Natural killer cell (primary cell): ENCODE measurements around the gene TMEM98. TPM values are rescaled to one million over a fixed set of nuclear protein-coding genes. Genes with fewer than 3 reads are reported as not detected.
"Not testable (repeated sequence)": the region's sequence is repeated elsewhere in the genome, so short reads cannot be mapped to it uniquely, and the experiment has no call there.

Experiments
- ATAC-seq, 3 donors: fragments of 150-1000 bp in 2 of 3; fragments of 200-7000 bp in 1 of 3; cut with Tn5 transposase; 1 replicate in 1 of 3; 2 replicates in 2 of 3; pipeline ENCODE4 v1.10.0; 2021; ENCODE audit warnings: mild to moderate bottlenecking in 2 of 3, moderate library complexity in 2 of 3
- DNase-seq, 2 donors: peaks; one replicate each; pipeline versions ENCODE4 v3.0.0 to v3.0.0-alpha.2; 2013 to 2021; ENCODE audit warnings: mixed read lengths in 1 of 2
- H3K27ac ChIP-seq: one replicate; pipeline ENCODE4 v1.5.1; 2013; ENCODE audit warnings: mild to moderate bottlenecking, low read length
- H3K27me3 ChIP-seq: one replicate; pipeline ENCODE4 v1.6.1; 2013; ENCODE audit warnings: low read length; ENCODE audit not compliant: control insufficient read depth, insufficient read depth
- H3K36me3 ChIP-seq: one replicate; pipeline ENCODE4 v1.6.1; 2013; ENCODE audit warnings: low read length; ENCODE audit not compliant: control insufficient read depth, insufficient read depth
- H3K4me1 ChIP-seq: one replicate; pipeline ENCODE4 v1.6.1; 2013; ENCODE audit warnings: low read length; ENCODE audit not compliant: control insufficient read depth, insufficient read depth
- H3K4me3 ChIP-seq: one replicate; pipeline ENCODE4 v1.5.1; 2013; ENCODE audit warnings: low read length
- H3K9me3 ChIP-seq: one replicate; pipeline ENCODE4 v1.6.1; 2013; ENCODE audit warnings: low read length; ENCODE audit not compliant: control insufficient read depth, insufficient read depth
- H3K27ac Mint-ChIP-seq, 2 donors: one replicate each; pipeline ENCODE4 v1.8.0; 2022; ENCODE audit warnings: mild to moderate bottlenecking in 2 of 2, mixed read lengths in 2 of 2, moderate library complexity in 1 of 2
- H3K27me3 Mint-ChIP-seq, 2 donors: one replicate each; pipeline ENCODE4 v1.8.0; 2022; ENCODE audit warnings: low read depth in 2 of 2, mixed read lengths in 2 of 2
- H3K36me3 Mint-ChIP-seq: one replicate; pipeline ENCODE4 v1.8.0; 2022; ENCODE audit warnings: mixed read lengths
- H3K4me1 Mint-ChIP-seq, 2 donors: one replicate each; pipeline ENCODE4 v1.8.0; 2022; ENCODE audit warnings: mixed read lengths in 2 of 2
- H3K4me3 Mint-ChIP-seq: one replicate; pipeline ENCODE4 v1.8.0; 2022; ENCODE audit warnings: mild to moderate bottlenecking, moderate library complexity, mixed read lengths
- H3K9me3 Mint-ChIP-seq, 2 donors: one replicate each; pipeline ENCODE4 v1.8.0; 2022; ENCODE audit warnings: mixed read lengths in 2 of 2
- WGBS: methylation state at CpG from one replicate; pipeline ENCODE4 v1.1.7; 2013; ENCODE audit warnings: missing lambda C conversion rate; ENCODE audit not compliant: insufficient coverage; 5-methylcytosine and 5-hydroxymethylcytosine counted together
- intact Hi-C: fragments of 100-400 bp; cut with micrococcal nuclease; formaldehyde crosslinking; loops from one replicate; pipeline ENCODE4 v1.14.2; 2022
- total RNA-seq, 4 donors: library from RNA; stranded (reverse); fragments of 120-200 nt in 1 of 4; gene quantifications; one replicate each; pipeline versions ENCODE4 v1.2.3 to v1.2.4, GENCODE V29; 2013 to 2022
- TF ChIP-seq, protein P1 (sequence below): fragments of 200-600 bp; IDR thresholded peaks from one replicate; pipeline ENCODE4 v1.8.0; 2022; ENCODE audit warnings: antibody characterized with exemption

Gene TMEM98
- total RNA-seq, 3 donors from 2014 or later (not counting 1 experiment from before 2014, with no cell fraction given): not detected

DNA sequence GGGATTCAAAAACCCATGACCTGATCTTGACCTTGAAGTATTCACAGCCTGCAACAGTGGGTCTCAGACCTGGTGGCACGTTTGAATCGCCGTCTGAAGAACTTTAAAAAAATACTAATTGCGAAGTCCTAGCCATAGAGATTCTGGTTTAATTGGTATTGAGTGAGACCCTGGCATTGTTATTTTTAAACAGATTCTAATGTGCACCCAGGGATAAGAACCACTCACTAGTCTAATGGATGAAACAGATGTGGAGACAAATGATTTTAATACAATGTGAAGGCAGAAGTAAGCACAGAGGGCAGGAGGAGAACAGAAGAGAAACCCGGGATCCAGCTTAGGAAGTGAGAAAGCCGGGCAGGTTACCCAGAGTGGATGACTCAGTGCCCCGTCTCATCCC, 21.2 kb downstream of the TMEM98 start:
- Histone ChIP-seq H3K27ac (no peak overlapping the region), H3K4me3 (no peak overlapping the region), H3K36me3 (no peaks in the 10 kb centered on the region), H3K27me3 (no peaks in the 10 kb centered on the region), H3K9me3 (no peaks in the 10 kb centered on the region), H3K4me1 (no peaks in the 10 kb centered on the region)
- Mint-ChIP-seq H3K27ac (no peak overlapping the region), H3K36me3 (no peaks in the 10 kb centered on the region), H3K27me3 (peaks cover 23 to 27% of the 10 kb centered on the region in 2 donors), H3K4me1 (no peaks in the 10 kb centered on the region), H3K4me3 (no peak overlapping the region), H3K9me3 (no peaks in the 10 kb centered on the region)
- TF ChIP-seq, protein P1, sequence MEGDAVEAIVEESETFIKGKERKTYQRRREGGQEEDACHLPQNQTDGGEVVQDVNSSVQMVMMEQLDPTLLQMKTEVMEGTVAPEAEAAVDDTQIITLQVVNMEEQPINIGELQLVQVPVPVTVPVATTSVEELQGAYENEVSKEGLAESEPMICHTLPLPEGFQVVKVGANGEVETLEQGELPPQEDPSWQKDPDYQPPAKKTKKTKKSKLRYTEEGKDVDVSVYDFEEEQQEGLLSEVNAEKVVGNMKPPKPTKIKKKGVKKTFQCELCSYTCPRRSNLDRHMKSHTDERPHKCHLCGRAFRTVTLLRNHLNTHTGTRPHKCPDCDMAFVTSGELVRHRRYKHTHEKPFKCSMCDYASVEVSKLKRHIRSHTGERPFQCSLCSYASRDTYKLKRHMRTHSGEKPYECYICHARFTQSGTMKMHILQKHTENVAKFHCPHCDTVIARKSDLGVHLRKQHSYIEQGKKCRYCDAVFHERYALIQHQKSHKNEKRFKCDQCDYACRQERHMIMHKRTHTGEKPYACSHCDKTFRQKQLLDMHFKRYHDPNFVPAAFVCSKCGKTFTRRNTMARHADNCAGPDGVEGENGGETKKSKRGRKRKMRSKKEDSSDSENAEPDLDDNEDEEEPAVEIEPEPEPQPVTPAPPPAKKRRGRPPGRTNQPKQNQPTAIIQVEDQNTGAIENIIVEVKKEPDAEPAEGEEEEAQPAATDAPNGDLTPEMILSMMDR: no peak
- WGBS: 82% methylated on average over 7 of the region's 7 CpGs
- intact Hi-C loops: no loop called here
- DNase-seq (no peak), ATAC-seq (no peak)

DNA sequence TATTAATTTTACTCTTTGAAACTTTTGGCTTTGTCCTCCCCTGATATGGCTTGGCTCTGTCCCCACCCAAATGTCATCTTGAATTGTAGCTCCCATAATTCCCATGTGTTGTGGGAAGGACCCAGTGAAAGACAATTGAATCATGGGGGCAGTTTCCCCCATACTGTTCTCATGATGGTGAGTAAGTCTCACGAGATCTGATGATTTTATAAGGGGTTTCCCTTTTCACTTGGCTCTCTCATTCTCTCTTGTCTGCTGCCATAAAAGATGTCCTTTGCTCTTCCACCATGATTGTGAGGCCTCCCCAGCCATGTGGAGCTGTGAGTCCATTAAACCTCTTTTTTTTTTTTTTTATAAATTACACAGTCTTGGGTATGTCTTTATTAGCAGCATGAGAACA, 24.5 kb downstream of the TMEM98 start:
- H3K9me3 Mint-ChIP-seq, intact Hi-C loops, H3K4me3 Mint-ChIP-seq, H3K27ac Mint-ChIP-seq, H3K27me3 ChIP-seq, H3K27ac ChIP-seq, H3K4me3 ChIP-seq, DNase-seq, H3K36me3 ChIP-seq, H3K36me3 Mint-ChIP-seq, H3K4me1 Mint-ChIP-seq, ATAC-seq, H3K9me3 ChIP-seq, H3K4me1 ChIP-seq: not testable (repeated sequence)
- no CpG with 5 or more reads among the region's 1 CpG for WGBS
- peaks cover 18 to 38% of the 10 kb centered on the region in 2 donors for H3K27me3 Mint-ChIP-seq

DNA sequence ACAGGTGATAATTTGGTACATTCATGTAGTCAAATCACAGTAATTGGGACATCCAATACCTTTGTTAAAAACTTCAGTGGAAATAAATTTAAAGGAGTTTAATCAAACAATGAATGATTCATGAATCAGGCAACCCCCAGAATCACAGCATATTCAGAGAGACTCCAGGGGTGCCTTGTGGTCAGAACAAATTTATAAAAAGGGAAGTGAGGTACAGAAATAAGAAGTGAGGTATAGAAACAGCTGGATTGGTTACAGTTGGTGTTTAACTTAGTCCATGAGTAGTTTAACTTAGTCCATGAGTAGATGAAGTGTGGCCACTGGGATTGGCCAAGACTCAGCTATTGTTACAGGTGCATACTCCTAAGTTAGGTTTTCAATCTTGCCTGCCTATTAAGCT, 25.1 kb downstream of the TMEM98 start:
- H3K4me1 ChIP-seq: no peaks in the 10 kb centered on the region
- H3K4me3 ChIP-seq: no peak overlapping the region
- no peak for DNase-seq
- Mint-ChIP-seq H3K4me1 (no peaks in the 10 kb centered on the region), H3K27ac (no peak overlapping the region), H3K27me3 (peaks cover 13 to 38% of the 10 kb centered on the region in 2 donors), H3K36me3 (no peaks in the 10 kb centered on the region), H3K9me3 (no peaks in the 10 kb centered on the region), H3K4me3 (no peak overlapping the region)
- H3K27me3 ChIP-seq: no peaks in the 10 kb centered on the region
- intact Hi-C loops: no loop called here
- TF ChIP-seq, protein P1: no peak
- no peaks in the 10 kb centered on the region for H3K36me3 ChIP-seq
- no peak for ATAC-seq
- no peaks in the 10 kb centered on the region for H3K9me3 ChIP-seq
- H3K27ac ChIP-seq: no peak overlapping the region

DNA sequence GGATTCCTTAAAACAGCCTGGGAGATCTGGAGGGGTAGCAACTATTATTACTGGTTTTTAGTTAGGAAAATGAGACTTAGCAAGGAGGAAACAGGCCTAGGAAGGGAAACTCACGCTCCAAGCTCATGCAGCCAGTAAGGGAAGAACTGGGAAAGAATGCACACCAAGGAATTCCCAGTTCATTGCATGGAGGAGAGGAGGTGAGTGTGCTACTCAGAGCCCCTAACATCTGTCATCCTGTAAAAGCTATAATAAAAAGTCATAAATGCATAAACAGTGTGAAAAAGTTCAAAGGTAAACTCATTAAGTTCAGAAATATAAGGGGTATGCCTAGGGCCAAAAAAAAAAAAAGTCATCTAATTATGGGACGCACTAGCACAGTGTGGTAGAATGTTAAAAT, 25.9 kb downstream of the TMEM98 start:
- Histone ChIP-seq H3K4me3 (no peak overlapping the region), H3K9me3 (no peaks in the 10 kb centered on the region), H3K27me3 (no peaks in the 10 kb centered on the region), H3K36me3 (no peaks in the 10 kb centered on the region), H3K27ac (no peak overlapping the region), H3K4me1 (no peaks in the 10 kb centered on the region)
- TF ChIP-seq, protein P1: no peak
- no peak for ATAC-seq
- DNase-seq: no peak
- no peaks in the 10 kb centered on the region for H3K36me3 Mint-ChIP-seq
- H3K27ac Mint-ChIP-seq: no peak overlapping the region
- H3K27me3 Mint-ChIP-seq: peaks cover 8 to 37% of the 10 kb centered on the region in 2 donors
- H3K9me3 Mint-ChIP-seq: no peaks in the 10 kb centered on the region
- WGBS: 70% methylated on average over 1 of the region's 2 CpGs
- H3K4me3 Mint-ChIP-seq: no peak overlapping the region
- no peaks in the 10 kb centered on the region for H3K4me1 Mint-ChIP-seq
- intact Hi-C loops: no loop called here
